HFF-Myc (cell line): ENCODE measurements around the gene GSS.

Source experiments
- DNase-seq: peaks from one replicate; pipeline ENCODE4 v3.0.0-alpha.2; 2011; ENCODE audit warnings: low read depth; ENCODE audit errors: extremely low read depth
- H3K4me3 ChIP-seq: replicated peaks from 2 replicates; pipeline ENCODE4 v1.5.1; 2011; ENCODE audit warnings: low read depth, mild to moderate bottlenecking, control low read depth, low read length
- CTCF ChIP-seq: IDR thresholded peaks from 2 replicates; pipeline ENCODE4 v1.5.1; 2012; ENCODE audit warnings: mild to moderate bottlenecking, low read depth, low read length, control low read depth; ENCODE audit errors: missing control alignments

Gene GSS

GRCh38 chr20:34880215-34880850, 75.3 kb downstream of the GSS start:
- H3K4me3 ChIP-seq: no peak overlapping the region
- DNase-seq: no peak
- TF ChIP-seq CTCF: no peak
